Measurements from ENCODE around the gene CD4.

- TF ChIP-seq CTCF (IDR thresholded peaks at IDR 0.05 in 2 of 3, conservative IDR thresholded peaks at IDR 0.05 in 1 of 3; ENCODE audit: borderline replicate concordance in 1 of 3, insufficient read depth in 1 of 3, low read depth in 2 of 3, low read length in 2 of 3) (no peak), FOSL1 (IDR thresholded peaks at IDR 0.05; ENCODE audit: low read depth) (no peak), TCF7L2 (IDR thresholded peaks at IDR 0.05; ENCODE audit: borderline replicate concordance, extremely low read depth, insufficient read depth, insufficient read length) (no peak), RAD21 (IDR thresholded peaks at IDR 0.05; ENCODE audit: low read depth) (no peak), POLR2A (IDR thresholded peaks at IDR 0.05; ENCODE audit: borderline replicate concordance, extremely low read depth, insufficient read depth, insufficient read length) (no peak), SP1 (IDR thresholded peaks at IDR 0.05; ENCODE audit: low read depth) (no peak), EZH2 (IDR thresholded peaks at IDR 0.05) (no peak), ATF3 (IDR thresholded peaks at IDR 0.05) (no peak), REST (IDR thresholded peaks at IDR 0.05; ENCODE audit: low read depth) (no peak), JUND (IDR thresholded peaks at IDR 0.05) (no peak), ELF1 (IDR thresholded peaks at IDR 0.05; ENCODE audit: borderline replicate concordance, low read depth) (no peak), EZH2phosphoT487 (IDR thresholded peaks at IDR 0.05; ENCODE audit: borderline replicate concordance) (no peak)
Observed at GRCh38 chr12:6775185-6776174, 13.8 kb upstream of the CD4 start.
